ENCODE measurements around the gene TMEM114. TPM values are rescaled to one million over a fixed set of nuclear protein-coding genes. Genes with fewer than 3 reads are reported as not detected.

Gene TMEM114
- total RNA-seq, 1 donor from 2014 or later: not detected

DNA sequence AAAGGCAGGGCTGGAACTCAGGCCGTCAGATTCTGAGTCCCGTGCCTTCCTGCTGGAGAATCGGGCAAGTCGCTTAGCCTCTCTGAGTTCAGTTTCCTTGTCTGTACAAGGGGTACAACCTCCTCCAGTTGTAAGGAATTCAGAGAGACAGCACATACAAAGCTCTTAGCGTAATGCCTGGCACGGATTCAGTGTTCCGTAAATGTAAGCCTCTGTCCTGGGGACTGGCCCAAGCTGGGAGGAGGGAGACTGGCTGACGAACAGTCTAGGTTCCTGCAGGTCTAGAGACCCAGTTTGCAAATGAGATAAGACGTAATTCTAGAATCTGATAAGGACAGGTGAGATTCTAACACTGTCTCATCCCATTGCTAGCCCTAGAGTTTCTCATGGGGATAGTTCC, 41.1 kb upstream of the TMEM114 start:
- ATAC-seq (no peak), DNase-seq (no peak)
- H3K4me1 ChIP-seq: no peaks in the 10 kb centered on the region
- TF ChIP-seq, protein P1, sequence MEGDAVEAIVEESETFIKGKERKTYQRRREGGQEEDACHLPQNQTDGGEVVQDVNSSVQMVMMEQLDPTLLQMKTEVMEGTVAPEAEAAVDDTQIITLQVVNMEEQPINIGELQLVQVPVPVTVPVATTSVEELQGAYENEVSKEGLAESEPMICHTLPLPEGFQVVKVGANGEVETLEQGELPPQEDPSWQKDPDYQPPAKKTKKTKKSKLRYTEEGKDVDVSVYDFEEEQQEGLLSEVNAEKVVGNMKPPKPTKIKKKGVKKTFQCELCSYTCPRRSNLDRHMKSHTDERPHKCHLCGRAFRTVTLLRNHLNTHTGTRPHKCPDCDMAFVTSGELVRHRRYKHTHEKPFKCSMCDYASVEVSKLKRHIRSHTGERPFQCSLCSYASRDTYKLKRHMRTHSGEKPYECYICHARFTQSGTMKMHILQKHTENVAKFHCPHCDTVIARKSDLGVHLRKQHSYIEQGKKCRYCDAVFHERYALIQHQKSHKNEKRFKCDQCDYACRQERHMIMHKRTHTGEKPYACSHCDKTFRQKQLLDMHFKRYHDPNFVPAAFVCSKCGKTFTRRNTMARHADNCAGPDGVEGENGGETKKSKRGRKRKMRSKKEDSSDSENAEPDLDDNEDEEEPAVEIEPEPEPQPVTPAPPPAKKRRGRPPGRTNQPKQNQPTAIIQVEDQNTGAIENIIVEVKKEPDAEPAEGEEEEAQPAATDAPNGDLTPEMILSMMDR (IDR thresholded peaks at IDR 0.05): no peak
- no peaks in the 10 kb centered on the region for H3K9me3 ChIP-seq
- intact Hi-C loops (cut with DNase I): no loop called here
- H3K27me3 ChIP-seq: no peaks in the 10 kb centered on the region
- H3K27ac ChIP-seq: peak overlapping the region; percentile 78
- no peak overlapping the region for H3K4me3 ChIP-seq
- peaks cover 84% of the 10 kb centered on the region for H3K36me3 ChIP-seq

- Histone ChIP-seq H3K27ac (no peak overlapping the region), H3K4me1 (no peaks in the 10 kb centered on the region), H3K4me3 (no peak overlapping the region), H3K9me3 (no peaks in the 10 kb centered on the region), H3K36me3 (peaks cover 84% of the 10 kb centered on the region), H3K27me3 (no peaks in the 10 kb centered on the region)
- TF ChIP-seq, protein P1 (IDR thresholded peaks at IDR 0.05): no peak
- intact Hi-C loops (cut with DNase I): no loop called here
- ATAC-seq (no peak), DNase-seq (no peak)
These were observed 40.1 kb upstream of the TMEM114 start for GRCh38 chr16:8630255-8630953.

DNA sequence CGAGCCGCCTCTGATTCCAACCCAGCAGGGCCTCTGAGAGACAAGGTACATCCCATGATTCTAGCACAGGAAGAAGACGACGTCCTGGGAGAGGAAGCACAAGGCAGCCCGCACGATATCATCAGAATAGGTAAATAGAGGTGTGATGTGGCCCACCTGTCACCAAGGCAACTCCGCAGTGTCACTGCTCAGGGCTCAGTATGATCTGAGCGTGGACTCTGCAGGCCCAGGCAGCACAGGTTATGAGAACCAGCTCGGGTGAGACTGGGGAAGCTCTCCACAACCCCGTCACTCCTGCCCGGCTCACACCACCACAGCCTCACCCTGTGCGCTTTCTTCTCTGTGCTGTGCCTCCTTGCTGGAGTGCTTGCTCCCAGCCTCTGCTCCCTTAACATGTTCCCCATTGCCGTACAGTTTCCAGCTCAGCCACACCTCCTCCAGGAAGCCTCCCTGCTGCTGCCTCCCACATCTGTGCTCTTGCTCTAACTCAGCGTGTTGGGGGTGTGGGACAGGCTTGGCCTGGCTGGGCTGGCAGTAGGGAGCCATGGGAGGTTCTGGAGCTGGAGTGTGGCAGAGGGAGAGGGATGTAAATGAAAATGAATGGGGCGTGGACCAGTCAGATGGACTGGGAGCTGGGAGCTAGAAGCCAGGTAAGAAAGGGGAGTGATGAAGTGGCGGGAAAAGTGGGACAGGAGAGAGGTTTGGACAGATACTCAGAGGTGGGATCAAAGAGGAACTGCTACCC, 38.8 kb upstream of the TMEM114 start:
- TF ChIP-seq, protein P1 (IDR thresholded peaks at IDR 0.05): no peak
- Histone ChIP-seq H3K27me3 (no peaks in the 10 kb centered on the region), H3K4me1 (no peaks in the 10 kb centered on the region), H3K9me3 (no peaks in the 10 kb centered on the region), H3K36me3 (peaks cover 79% of the 10 kb centered on the region), H3K4me3 (no peak overlapping the region), H3K27ac (no peak overlapping the region)
- DNase-seq (no peak), ATAC-seq (no peak)
- intact Hi-C loops (cut with DNase I): no loop called here

DNA sequence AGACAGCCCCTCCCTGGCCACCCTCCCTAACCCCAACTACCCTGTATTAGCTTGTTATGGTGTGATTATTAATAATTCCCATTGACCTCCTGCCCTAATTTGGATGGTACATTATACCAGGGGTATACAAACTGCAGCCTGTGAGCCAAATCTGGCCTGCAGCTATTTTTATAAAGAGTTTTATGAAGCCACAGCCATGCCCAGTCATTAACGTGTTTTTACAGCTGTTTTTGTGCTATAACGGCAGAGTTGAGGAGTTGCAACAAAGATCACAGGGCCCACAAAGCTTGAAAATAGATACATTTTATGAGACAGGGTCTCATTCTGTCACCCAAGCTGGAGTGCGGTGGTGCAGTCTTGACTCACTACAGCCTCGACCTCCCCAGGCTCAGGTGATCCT, 37.1 kb upstream of the TMEM114 start:
- Histone ChIP-seq H3K27ac (no peak overlapping the region), H3K36me3 (peaks cover 70% of the 10 kb centered on the region), H3K4me3 (no peak overlapping the region), H3K9me3 (no peaks in the 10 kb centered on the region), H3K4me1 (peaks cover 6% of the 10 kb centered on the region), H3K27me3 (no peaks in the 10 kb centered on the region)
- TF ChIP-seq, protein P1 (IDR thresholded peaks at IDR 0.05): no peak
- intact Hi-C loops (cut with DNase I): no loop called here
- ATAC-seq (no peak), DNase-seq (no peak)

DNA sequence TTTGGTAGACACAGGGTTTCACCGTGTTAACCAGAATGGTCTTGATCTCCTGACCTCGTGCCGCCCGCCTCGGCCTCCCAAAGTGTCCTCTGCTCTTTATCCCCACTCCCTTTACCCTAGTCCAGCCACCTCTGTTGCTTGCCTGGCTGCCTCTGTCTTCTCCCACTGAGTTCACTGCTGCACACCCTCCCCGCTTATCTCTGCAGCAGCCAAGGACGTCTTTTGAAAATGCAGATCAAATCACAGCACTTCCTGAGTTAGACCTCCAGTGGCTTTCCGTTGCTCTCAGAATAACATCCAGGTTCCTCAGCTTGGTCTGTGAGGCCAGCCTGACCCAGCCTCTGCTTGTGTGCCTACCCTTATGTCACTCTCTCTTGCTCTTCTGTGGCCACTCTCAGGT, 36.6 kb upstream of the TMEM114 start:
- no peak overlapping the region for H3K27ac ChIP-seq
- peaks cover 68% of the 10 kb centered on the region for H3K36me3 ChIP-seq
- H3K9me3 ChIP-seq: no peaks in the 10 kb centered on the region
- TF ChIP-seq, protein P1 (IDR thresholded peaks at IDR 0.05): no peak
- no peak overlapping the region for H3K4me3 ChIP-seq
- H3K27me3 ChIP-seq: no peaks in the 10 kb centered on the region
- peaks cover 7% of the 10 kb centered on the region for H3K4me1 ChIP-seq
- intact Hi-C loops (cut with DNase I): no loop called here
- DNase-seq (no peak), ATAC-seq (no peak)
